HEK293T (cell line): ENCODE measurements around the gene SLC38A1.

Experiments used
- CTBP1 ChIP-seq: fragments of 450-650 bp; IDR thresholded peaks from 2 replicates; pipeline ENCODE4 v1.6.1; 2016; ENCODE audit warnings: borderline replicate concordance
- ELF4 ChIP-seq: fragments of 450-650 bp; IDR thresholded peaks from 2 replicates; pipeline ENCODE4 v1.6.1; 2017; ENCODE audit warnings: antibody characterized with exemption
- FOXA1 ChIP-seq: fragments of 450-650 bp; IDR thresholded peaks from 2 replicates; pipeline ENCODE4 v1.6.1; 2016; ENCODE audit warnings: mild to moderate bottlenecking
- FOXM1 ChIP-seq: fragments of 450-650 bp; IDR thresholded peaks from 2 replicates; pipeline ENCODE4 v1.6.1; 2017; ENCODE audit warnings: mild to moderate bottlenecking, borderline replicate concordance
- SUZ12 ChIP-seq: fragments of 450-650 bp; IDR thresholded peaks from 2 replicates; pipeline ENCODE4 v1.6.1; 2016; ENCODE audit warnings: mild to moderate bottlenecking
- TF ChIP-seq, protein P1 (sequence below): fragments of 450-650 bp; IDR thresholded peaks from 2 replicates; pipeline ENCODE4 v1.6.1; 2016

- TF ChIP-seq FOXA1 (no peak), SUZ12 (no peak), FOXM1 (no peak), CTBP1 (no peak), ELF4 (no peak)
- TF ChIP-seq, protein P1, sequence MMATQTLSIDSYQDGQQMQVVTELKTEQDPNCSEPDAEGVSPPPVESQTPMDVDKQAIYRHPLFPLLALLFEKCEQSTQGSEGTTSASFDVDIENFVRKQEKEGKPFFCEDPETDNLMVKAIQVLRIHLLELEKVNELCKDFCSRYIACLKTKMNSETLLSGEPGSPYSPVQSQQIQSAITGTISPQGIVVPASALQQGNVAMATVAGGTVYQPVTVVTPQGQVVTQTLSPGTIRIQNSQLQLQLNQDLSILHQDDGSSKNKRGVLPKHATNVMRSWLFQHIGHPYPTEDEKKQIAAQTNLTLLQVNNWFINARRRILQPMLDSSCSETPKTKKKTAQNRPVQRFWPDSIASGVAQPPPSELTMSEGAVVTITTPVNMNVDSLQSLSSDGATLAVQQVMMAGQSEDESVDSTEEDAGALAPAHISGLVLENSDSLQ = no peak
Observed at GRCh38 chr12:46296822-46297221, 28.0 kb upstream of the SLC38A1 start.
